Ascending aorta (tissue), 2 donors: Measurements from ENCODE around the gene COMMD10. TPM values are rescaled to one million over a fixed set of nuclear protein-coding genes. Genes with fewer than 3 reads are reported as not detected.

Source experiments
- DNase-seq, 2 donors: peaks; one replicate each; pipeline ENCODE4 v3.0.0-alpha.2; 2019; ENCODE audit warnings: low spot score in 2 of 2
- H3K27ac ChIP-seq, 2 donors: fragments of 200-600 bp; sonication (generic); one replicate each; pipeline ENCODE4 v1.5.1; 2016 to 2017; ENCODE audit warnings: mild to moderate bottlenecking in 1 of 2
- H3K27me3 ChIP-seq: fragments of 200-600 bp; sonication (generic); one replicate; pipeline ENCODE4 v1.5.1; 2017
- H3K36me3 ChIP-seq, 2 donors: fragments of 200-600 bp; sonication (generic); one replicate each; pipeline ENCODE4 v1.5.1; 2016
- H3K4me1 ChIP-seq, 2 donors: fragments of 200-600 bp; sonication (generic); one replicate each; pipeline ENCODE4 v1.5.1; 2016 to 2017; ENCODE audit warnings: mild to moderate bottlenecking in 1 of 2
- H3K4me3 ChIP-seq, 2 donors: fragments of 200-600 bp; sonication (generic); one replicate each; pipeline ENCODE4 v1.5.1; 2016 to 2017; ENCODE audit warnings: mild to moderate bottlenecking in 1 of 2
- H3K9me3 ChIP-seq, 2 donors: fragments of 200-600 bp; sonication (generic); one replicate each; pipeline ENCODE4 v1.5.1; 2016
- intact Hi-C: fragments of 100-400 bp; cut with DNase I; formaldehyde crosslinking; loops from one replicate; pipeline ENCODE4 v1.15.1; 2023
- total RNA-seq: library from RNA; depleted of rRNA; stranded (reverse); fragments of >200 nt; gene quantifications from one replicate; pipeline ENCODE4 v1.1.0, GENCODE V29; 2016
- TF ChIP-seq, protein P1 (sequence below), 3 experiments: fragments of 200-600 bp in 2 of 3; fragments of 450-650 bp in 1 of 3; sonication (generic) in 2 of 3; IDR thresholded peaks; one replicate each; pipeline ENCODE4 v1.5.1; 2016 to 2019; ENCODE audit warnings: antibody characterized with exemption in 3 of 3, mild to moderate bottlenecking in 1 of 3, moderate library complexity in 1 of 3

The COMMD10 gene
- total RNA-seq, 1 donor from 2014 or later: 25.0 TPM

DNA sequence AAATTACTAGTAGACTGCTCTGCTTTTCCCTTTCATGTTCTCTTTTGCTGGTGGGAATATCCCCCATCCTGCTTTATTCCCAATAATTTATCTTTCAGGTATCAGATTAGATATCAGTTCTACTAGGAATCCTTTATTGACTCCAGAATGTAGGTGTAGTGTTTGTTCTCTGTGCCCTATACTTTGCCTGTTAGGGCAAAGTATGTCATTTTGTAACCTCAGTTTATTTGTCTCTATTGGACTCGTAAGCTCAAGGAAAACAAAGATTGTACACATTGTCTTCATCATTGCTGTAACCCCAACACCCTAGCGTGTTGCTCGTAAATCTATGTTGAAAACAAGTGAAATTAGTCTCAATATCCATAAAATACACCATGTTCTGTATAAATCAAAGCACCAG lies 190.5 kb downstream of the COMMD10 start:
- no peaks in the 10 kb centered on the region for H3K36me3 ChIP-seq
- H3K27ac ChIP-seq: no peak overlapping the region
- TF ChIP-seq, protein P1, sequence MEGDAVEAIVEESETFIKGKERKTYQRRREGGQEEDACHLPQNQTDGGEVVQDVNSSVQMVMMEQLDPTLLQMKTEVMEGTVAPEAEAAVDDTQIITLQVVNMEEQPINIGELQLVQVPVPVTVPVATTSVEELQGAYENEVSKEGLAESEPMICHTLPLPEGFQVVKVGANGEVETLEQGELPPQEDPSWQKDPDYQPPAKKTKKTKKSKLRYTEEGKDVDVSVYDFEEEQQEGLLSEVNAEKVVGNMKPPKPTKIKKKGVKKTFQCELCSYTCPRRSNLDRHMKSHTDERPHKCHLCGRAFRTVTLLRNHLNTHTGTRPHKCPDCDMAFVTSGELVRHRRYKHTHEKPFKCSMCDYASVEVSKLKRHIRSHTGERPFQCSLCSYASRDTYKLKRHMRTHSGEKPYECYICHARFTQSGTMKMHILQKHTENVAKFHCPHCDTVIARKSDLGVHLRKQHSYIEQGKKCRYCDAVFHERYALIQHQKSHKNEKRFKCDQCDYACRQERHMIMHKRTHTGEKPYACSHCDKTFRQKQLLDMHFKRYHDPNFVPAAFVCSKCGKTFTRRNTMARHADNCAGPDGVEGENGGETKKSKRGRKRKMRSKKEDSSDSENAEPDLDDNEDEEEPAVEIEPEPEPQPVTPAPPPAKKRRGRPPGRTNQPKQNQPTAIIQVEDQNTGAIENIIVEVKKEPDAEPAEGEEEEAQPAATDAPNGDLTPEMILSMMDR (IDR thresholded peaks at IDR 0.05): no peak
- H3K4me1 ChIP-seq: no peaks in the 10 kb centered on the region
- peaks cover 11 to 33% of the 10 kb centered on the region in 2 donors for H3K9me3 ChIP-seq
- H3K4me3 ChIP-seq: no peak overlapping the region
- DNase-seq: no peak
- no peaks in the 10 kb centered on the region for H3K27me3 ChIP-seq
- intact Hi-C loops: no loop called here

DNA sequence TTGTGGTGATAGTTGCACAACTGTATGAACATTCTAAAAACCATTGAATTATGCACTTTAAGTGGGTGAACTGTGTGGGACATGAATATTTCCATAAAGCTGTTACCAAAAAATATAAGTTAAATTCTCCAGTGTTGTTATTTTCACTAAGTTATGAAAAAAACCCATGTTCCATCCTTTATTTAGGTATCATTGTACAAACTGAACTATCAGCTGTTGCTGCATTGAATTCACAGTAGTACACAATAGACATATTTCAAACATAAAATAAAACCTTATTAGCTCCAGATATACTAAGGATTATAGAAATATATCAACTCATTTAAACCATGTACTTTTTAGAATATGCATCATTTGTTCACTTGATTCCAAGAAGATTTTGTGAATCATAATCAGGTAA lies 192.1 kb downstream of the COMMD10 start:
- TF ChIP-seq, protein P1 (IDR thresholded peaks at IDR 0.05): no peak
- peaks cover 11 to 33% of the 10 kb centered on the region in 2 donors for H3K9me3 ChIP-seq
- H3K36me3 ChIP-seq: no peaks in the 10 kb centered on the region
- no peak overlapping the region for H3K4me3 ChIP-seq
- H3K27me3 ChIP-seq: no peaks in the 10 kb centered on the region
- DNase-seq: no peak
- no peaks in the 10 kb centered on the region for H3K4me1 ChIP-seq
- intact Hi-C loops: no loop called here
- H3K27ac ChIP-seq: no peak overlapping the region

DNA sequence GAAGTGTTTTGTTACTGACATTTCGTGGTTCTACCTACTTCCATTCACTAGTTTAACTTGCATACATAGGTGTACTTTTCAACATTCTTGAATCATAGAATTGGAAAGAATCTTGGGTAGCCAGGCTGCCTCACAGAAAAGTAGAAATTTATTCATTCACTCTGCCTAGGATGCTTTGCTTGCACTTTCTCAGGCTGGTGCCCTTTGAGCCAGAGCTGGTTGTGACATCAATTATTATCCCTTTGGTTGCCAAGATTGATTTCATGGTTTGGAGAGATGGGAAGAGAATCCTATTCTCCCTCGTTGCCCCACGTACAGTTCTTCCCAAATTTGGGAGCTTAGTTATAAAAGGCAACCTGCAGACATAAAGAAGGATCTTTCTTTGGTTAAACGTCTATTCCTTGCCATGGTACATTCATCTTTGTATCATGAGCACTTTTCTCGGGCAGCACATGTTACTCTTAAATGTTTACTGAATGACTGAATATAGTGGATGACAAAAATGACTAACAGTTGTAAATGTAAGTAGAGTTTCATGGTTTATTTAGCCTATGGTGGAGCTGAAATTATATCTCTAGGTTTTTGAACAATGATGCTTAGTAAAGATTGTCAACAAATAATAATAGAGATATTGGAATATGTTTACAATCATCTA lies 195.5 kb downstream of the COMMD10 start:
- no peaks in the 10 kb centered on the region for H3K4me1 ChIP-seq
- H3K4me3 ChIP-seq: no peak overlapping the region
- TF ChIP-seq, protein P1 (IDR thresholded peaks at IDR 0.05): no peak
- intact Hi-C loops: no loop called here
- no peak overlapping the region for H3K27ac ChIP-seq
- peaks cover 11 to 20% of the 10 kb centered on the region in 2 donors for H3K9me3 ChIP-seq
- no peaks in the 10 kb centered on the region for H3K36me3 ChIP-seq
- DNase-seq: no peak
- H3K27me3 ChIP-seq: no peaks in the 10 kb centered on the region

DNA sequence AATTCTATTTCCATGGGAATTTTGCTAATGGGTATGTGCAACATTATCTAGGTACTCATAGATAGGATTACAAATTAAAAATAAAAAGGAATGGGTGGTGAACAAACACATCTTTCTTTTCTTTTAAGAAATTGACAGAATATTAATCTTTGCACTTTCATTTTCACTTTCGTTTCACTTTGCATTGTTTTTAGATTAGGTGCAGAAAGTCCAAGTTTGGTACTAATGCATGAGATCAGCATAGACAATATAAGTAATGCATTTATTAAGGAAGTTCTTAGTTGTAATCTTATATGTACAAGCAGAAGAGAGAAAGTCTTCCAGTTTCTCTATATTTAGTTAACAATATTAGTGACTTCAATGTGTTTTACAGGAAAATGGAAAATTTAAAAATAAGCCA lies 196.5 kb downstream of the COMMD10 start:
- no peaks in the 10 kb centered on the region for H3K36me3 ChIP-seq
- TF ChIP-seq, protein P1 (IDR thresholded peaks at IDR 0.05): no peak
- H3K4me3 ChIP-seq: no peak overlapping the region
- H3K9me3 ChIP-seq: peaks cover 11 to 13% of the 10 kb centered on the region in 2 donors
- H3K27ac ChIP-seq: no peak overlapping the region
- no peaks in the 10 kb centered on the region for H3K4me1 ChIP-seq
- no peaks in the 10 kb centered on the region for H3K27me3 ChIP-seq
- intact Hi-C loops: no loop called here
- DNase-seq: no peak

DNA sequence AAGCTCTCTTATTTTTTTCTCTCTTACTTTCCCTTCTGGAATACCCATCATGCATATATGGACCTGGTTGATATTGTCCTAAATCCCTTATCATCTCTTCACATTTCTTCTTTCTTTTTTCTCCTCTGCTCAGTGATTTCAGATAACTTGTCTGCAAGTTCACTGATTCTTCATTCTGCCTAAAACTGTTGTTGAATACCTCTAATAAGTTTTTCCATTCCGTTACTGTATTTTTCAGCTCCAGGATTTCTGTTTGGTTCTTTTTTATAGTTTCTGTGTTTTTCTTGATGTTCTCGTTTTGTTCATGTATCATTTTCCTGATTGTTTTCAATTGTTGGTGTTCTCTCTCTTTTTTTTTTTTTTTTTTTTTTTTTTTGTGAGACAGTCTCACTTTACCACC lies 203.7 kb downstream of the COMMD10 start:
- Histone ChIP-seq H3K4me3 (no peak overlapping the region), H3K27me3 (no peaks in the 10 kb centered on the region), H3K9me3 (peaks cover 0 to 37% of the 10 kb centered on the region in 2 donors), H3K4me1 (no peaks in the 10 kb centered on the region), H3K27ac (no peak overlapping the region), H3K36me3 (peaks cover 0 to 8% of the 10 kb centered on the region in 2 donors)
- TF ChIP-seq, protein P1 (IDR thresholded peaks at IDR 0.05): no peak
- intact Hi-C loops: no loop called here
- no peak for DNase-seq
